Subcutaneous abdominal adipose tissue (tissue), 5 donors: ENCODE results near the gene DOCK9.

Experiments used
- H3K27ac ChIP-seq: one replicate; pipeline ENCODE4 v1.7.0; 2013; ENCODE audit warnings: low read depth, mild to moderate bottlenecking, inconsistent platforms, low read length, moderate library complexity
- H3K27me3 ChIP-seq, 5 donors: one replicate each; pipeline ENCODE4 v1.7.0; 2013; ENCODE audit warnings: low read length in 5 of 5, inconsistent platforms in 1 of 5; ENCODE audit not compliant: control insufficient read depth in 5 of 5, insufficient read depth in 4 of 5
- H3K36me3 ChIP-seq, 5 donors: one replicate each; pipeline ENCODE4 v1.7.0; 2013; ENCODE audit warnings: low read length in 5 of 5; ENCODE audit not compliant: control insufficient read depth in 5 of 5, insufficient read depth in 5 of 5
- H3K4me1 ChIP-seq, 5 donors: one replicate each; pipeline ENCODE4 v1.7.0; 2013; ENCODE audit warnings: low read length in 5 of 5, mild to moderate bottlenecking in 3 of 5, moderate library complexity in 1 of 5; ENCODE audit not compliant: control insufficient read depth in 5 of 5, insufficient read depth in 5 of 5
- H3K4me3 ChIP-seq, 5 donors: one replicate each; pipeline ENCODE4 v1.7.0; 2013; ENCODE audit warnings: low read length in 5 of 5, low read depth in 1 of 5
- H3K9ac ChIP-seq, 5 donors: one replicate each; pipeline ENCODE4 v1.7.0; 2013; ENCODE audit warnings: low read length in 5 of 5, mild to moderate bottlenecking in 4 of 5, moderate library complexity in 3 of 5
- H3K9me3 ChIP-seq, 5 donors: one replicate each; pipeline ENCODE4 v1.7.0; 2013; ENCODE audit warnings: low read length in 5 of 5; ENCODE audit not compliant: control insufficient read depth in 5 of 5
- donor health status: healthy.
- donor health status: healthy.
- donor health status: healthy.
- donor health status: healthy.
- donor health status: healthy.

DOCK9 gene

DNA sequence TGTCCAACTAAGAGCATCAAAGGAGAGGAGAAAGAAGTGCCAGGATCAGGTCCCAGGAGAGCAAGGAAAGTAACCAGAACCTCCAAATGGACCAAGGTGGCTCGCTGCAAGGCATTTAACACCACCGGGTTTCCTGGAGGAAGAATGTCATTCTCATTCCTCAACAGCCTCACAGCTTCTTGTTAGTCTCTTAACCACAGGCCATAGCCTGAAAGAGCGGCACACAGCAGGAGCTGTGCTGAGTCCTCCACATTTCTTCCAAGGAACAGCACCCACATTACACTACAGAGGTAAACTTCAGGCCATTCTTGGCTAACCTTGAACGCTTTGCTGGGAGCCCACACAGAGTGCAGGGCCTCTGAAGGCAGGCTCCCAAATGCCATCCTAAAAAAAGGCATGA lies 23.6 kb downstream of the DOCK9 start:
- Histone ChIP-seq H3K27ac (no peak overlapping the region), H3K36me3 (peaks cover 0 to 6% (median 0%) of the 10 kb centered on the region in 5 donors), H3K4me3 (no peak overlapping the region), H3K4me1 (peaks cover 0 to 10% (median 4%) of the 10 kb centered on the region in 5 donors), H3K9ac (no peak overlapping the region), H3K9me3 (no peaks in the 10 kb centered on the region), H3K27me3 (no peaks in the 10 kb centered on the region)

DNA sequence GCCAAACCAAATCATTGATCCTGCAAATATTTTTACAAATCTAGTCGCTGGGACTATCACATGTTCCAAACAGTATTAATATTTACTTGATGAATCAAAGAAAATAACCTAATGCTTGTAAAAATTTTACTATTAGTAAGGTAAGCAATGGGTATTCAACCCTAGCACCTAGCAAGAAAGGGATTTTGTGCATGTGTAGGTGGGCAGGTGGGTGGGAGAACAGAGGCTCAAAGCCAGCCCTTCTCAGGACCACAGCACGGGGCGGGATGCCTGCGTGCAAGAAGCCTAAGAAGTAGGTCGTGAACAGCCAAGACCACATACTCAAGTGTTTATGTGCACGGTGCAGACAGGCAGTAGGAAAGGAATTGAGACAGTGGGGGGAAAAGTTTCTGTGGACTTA lies 26.6 kb downstream of the DOCK9 start:
- Histone ChIP-seq H3K4me1 (peaks cover 0 to 15% (median 0%) of the 10 kb centered on the region in 5 donors), H3K27me3 (no peaks in the 10 kb centered on the region), H3K4me3 (no peak overlapping the region), H3K9me3 (no peaks in the 10 kb centered on the region), H3K27ac (no peak overlapping the region), H3K9ac (no peak overlapping the region), H3K36me3 (peaks cover 0 to 6% (median 0%) of the 10 kb centered on the region in 5 donors)

DNA sequence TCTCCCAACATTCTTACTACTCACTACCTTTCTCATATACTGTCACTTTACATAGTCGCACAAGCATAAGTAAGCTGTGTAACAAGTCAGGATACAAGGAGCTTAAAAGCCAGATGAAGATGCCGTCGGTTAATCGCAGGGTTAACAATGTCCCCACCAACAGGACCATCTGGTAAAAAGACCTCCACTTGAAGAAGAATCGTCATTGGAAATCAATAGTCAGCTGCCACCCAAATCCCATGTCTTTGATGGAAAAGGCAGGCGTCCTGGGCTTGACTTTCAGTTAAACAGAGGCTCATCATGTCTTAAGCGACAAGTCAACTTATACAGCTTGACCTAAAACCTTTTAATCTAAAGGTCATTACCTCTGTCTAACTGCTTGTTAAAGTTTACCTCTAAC lies 27.2 kb downstream of the DOCK9 start:
- no peak overlapping the region for H3K27ac ChIP-seq
- no peaks in the 10 kb centered on the region for H3K9me3 ChIP-seq
- peaks cover 0 to 20% (median 0%) of the 10 kb centered on the region in 5 donors for H3K4me1 ChIP-seq
- no peaks in the 10 kb centered on the region for H3K27me3 ChIP-seq
- no peak overlapping the region for H3K9ac ChIP-seq
- H3K36me3 ChIP-seq: peaks cover 0 to 6% (median 0%) of the 10 kb centered on the region in 5 donors
- H3K4me3 ChIP-seq: no peak overlapping the region

DNA sequence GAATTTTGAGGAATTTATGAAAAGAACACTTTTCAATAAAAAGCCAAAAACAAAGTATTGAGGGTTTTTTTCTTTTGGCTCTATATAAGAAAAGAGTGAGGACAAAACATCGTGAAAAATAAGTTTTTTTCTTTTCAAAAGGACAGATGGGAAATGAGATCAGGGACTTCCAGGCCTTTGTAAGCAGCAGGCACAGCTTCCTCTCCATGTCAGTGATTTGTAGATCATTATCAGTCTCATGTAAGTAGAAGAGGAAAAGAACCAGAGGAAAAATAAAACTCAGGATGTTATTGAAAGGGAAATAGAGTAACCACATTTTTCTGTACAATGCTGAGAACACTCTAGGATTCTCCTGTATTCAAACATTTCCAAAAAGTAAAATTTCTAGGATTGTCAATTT lies 29.9 kb downstream of the DOCK9 start:
- Histone ChIP-seq H3K9ac (no peak overlapping the region), H3K9me3 (no peaks in the 10 kb centered on the region), H3K27ac (peak overlapping the region; percentile 31), H3K4me1 (peaks cover 0 to 30% (median 0%) of the 10 kb centered on the region in 5 donors), H3K27me3 (no peaks in the 10 kb centered on the region), H3K4me3 (no peak overlapping the region), H3K36me3 (peaks cover 0 to 3% (median 0%) of the 10 kb centered on the region in 5 donors)

DNA sequence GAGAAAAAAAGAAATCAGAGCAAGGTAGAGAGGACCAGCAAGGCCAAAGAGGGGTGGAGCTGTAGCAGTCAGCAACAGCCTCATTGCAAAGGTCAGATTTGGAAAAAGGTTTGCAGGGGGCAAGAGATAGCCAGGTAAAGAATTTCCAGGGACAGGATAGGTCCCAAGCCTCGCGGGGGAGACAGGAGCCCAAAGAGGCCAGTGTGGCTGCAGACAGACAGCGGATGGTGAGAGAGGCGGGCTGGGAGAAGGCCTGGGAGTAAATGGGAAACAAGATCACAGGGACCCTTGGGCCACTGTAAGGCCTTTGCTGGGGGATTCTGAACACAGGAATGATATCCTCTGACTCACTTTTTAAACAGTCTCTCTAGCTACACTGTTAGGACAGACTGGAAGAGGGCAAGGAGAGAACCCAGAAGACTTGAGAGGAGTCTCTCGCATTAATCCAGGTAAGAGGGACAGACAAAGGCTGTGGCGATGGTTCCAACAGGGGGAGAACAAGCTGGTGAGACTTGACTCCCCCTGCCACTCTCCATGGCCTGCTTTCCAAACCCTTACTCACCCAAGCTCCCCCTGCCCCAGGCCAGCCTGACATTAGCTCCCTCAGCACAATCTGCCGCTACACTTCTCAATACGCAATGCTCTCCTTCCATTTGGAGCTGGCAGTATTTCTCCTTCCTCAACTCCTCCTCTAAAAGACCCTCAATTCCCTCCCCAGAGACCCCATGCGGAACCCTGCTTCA lies 31.8 kb downstream of the DOCK9 start:
- no peaks in the 10 kb centered on the region for H3K27me3 ChIP-seq
- H3K9me3 ChIP-seq: no peaks in the 10 kb centered on the region
- peaks cover 0 to 3% (median 0%) of the 10 kb centered on the region in 5 donors for H3K36me3 ChIP-seq
- H3K4me3 ChIP-seq: no peak overlapping the region
- no peak overlapping the region for H3K9ac ChIP-seq
- peaks cover 0 to 43% (median 3%) of the 10 kb centered on the region in 5 donors for H3K4me1 ChIP-seq
- H3K27ac ChIP-seq: peak overlapping the region; percentile 24

DNA sequence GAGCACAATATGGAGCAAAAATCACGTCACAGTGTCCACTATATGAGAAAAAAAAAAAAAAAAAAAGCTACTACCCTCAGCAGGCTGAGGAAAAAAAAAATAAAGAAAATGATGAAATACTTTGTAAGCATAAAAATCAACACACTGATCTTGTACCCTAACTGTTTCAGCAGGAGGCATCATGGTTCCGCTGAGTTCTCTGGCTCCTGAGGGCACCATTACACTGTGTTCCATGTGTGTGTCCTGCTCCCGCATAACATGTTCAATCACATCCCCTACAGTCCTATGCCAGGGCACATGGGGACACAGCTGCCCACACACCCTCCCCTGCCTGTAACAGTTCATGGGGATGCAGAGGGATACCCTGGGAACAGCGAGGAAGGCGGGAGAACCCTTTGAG lies 33.5 kb downstream of the DOCK9 start:
- H3K4me1 ChIP-seq: peaks cover 4 to 60% (median 20%) of the 10 kb centered on the region in 5 donors

DNA sequence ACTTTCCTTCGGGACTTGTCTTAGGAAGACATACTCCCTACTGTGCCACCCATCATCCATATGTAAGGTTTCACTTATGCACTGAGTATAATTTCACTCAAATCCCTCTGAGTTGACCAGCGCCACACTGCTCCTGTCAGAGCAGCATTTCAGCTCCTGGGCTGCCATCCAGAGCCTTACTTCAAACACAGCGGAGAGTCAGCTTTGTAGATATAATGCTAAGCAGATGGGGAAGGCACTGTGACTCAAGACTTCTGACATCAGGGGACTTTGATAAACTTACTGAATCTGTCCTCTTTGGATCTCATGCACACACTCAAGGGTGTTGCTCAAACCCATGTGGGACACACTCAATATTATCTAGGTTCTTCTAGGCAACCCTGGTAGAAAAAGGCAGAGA lies 34.9 kb downstream of the DOCK9 start:
- Histone ChIP-seq H3K27ac (no peak overlapping the region), H3K27me3 (no peaks in the 10 kb centered on the region), H3K9ac (no peak overlapping the region), H3K36me3 (no peaks in the 10 kb centered on the region), H3K9me3 (no peaks in the 10 kb centered on the region), H3K4me1 (peaks cover 4 to 60% (median 27%) of the 10 kb centered on the region in 5 donors), H3K4me3 (no peak overlapping the region)

More for the DNA sequence above, 33.5 kb downstream of the DOCK9 start:
- Histone ChIP-seq H3K27me3 (no peaks in the 10 kb centered on the region), H3K9ac (no peak overlapping the region), H3K9me3 (no peaks in the 10 kb centered on the region), H3K4me3 (no peak overlapping the region), H3K36me3 (no peaks in the 10 kb centered on the region), H3K27ac (no peak overlapping the region)

DNA sequence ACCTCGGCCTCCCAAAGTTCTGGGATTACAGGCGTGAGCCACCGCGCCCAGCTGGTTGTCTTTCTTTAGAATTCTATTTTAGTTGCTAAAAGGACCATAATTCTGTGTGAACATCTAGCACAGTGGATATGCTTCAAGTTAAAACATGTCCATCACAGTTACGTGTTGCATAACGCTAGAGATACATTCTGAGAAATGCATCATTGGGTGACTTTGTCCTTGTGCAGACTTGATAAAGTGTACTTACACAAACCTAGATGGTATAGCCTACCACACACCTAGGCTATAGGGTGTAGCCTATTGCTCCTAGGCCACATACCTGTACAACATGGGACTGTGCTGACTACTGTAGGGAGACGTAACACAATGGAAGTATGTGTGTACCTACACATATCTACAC lies 35.4 kb downstream of the DOCK9 start:
- H3K4me1 ChIP-seq: peaks cover 4 to 60% (median 30%) of the 10 kb centered on the region in 5 donors
- H3K9me3 ChIP-seq: no peaks in the 10 kb centered on the region
- H3K4me3 ChIP-seq: no peak overlapping the region
- no peaks in the 10 kb centered on the region for H3K36me3 ChIP-seq
- no peak overlapping the region for H3K27ac ChIP-seq
- H3K27me3 ChIP-seq: no peaks in the 10 kb centered on the region
- no peak overlapping the region for H3K9ac ChIP-seq

DNA sequence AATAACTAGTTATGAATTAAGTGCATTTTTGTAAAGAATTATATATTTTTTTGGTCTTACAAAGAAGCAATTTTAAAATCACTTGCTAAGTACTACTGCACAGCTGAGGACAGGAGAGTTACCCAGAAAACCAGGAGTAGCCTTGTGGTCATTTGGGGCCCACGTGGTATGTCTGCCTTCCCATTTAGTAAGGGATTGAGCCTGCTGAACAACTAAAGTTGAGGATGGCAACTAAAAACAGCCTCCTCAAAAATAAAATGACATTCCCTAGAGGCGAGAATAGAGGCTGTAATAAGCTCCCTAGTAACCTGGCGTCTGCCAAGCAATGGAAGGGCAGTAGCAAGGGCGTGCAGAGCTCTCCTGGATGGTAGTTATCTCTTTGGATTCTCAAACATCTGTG lies 36.3 kb downstream of the DOCK9 start:
- Histone ChIP-seq H3K36me3 (no peaks in the 10 kb centered on the region), H3K27me3 (no peaks in the 10 kb centered on the region), H3K9ac (no peak overlapping the region), H3K4me3 (no peak overlapping the region), H3K27ac (no peak overlapping the region), H3K4me1 (peaks cover 4 to 57% (median 30%) of the 10 kb centered on the region in 5 donors), H3K9me3 (no peaks in the 10 kb centered on the region)

DNA sequence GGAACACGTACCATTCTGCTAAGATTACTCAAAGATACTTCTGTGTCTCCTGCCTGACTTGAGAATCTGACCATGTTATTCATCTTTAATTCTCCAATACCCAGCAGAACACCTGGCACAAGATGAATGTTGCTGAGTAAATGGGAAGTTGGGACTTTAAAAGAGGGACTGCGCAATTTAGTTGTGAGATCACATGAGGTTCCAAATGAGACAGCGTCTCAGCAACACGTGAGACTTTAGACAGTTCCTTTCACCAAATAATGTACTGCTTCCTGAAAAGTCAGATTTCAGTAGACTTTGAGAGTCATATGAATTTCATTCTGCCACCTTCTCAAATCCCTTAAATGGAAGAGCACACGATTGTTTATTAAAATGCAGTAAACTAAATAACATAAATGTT lies 36.7 kb downstream of the DOCK9 start:
- Histone ChIP-seq H3K9ac (no peak overlapping the region), H3K4me1 (peaks cover 4 to 55% (median 30%) of the 10 kb centered on the region in 5 donors), H3K27me3 (no peaks in the 10 kb centered on the region), H3K27ac (peak overlapping the region; percentile 20), H3K36me3 (no peaks in the 10 kb centered on the region), H3K9me3 (no peaks in the 10 kb centered on the region), H3K4me3 (no peak overlapping the region)
